NCI-H2196 treated with DMSO at 0.1 percent for 48 hours (cell line): ENCODE data around the gene RBM18.

Experiments used
- DNase-seq: peaks from one replicate; lab custom pipeline; 2025; ENCODE audit not compliant: unreplicated experiment; lab: John Stamatoyannopoulos, UW

Gene RBM18

DNA sequence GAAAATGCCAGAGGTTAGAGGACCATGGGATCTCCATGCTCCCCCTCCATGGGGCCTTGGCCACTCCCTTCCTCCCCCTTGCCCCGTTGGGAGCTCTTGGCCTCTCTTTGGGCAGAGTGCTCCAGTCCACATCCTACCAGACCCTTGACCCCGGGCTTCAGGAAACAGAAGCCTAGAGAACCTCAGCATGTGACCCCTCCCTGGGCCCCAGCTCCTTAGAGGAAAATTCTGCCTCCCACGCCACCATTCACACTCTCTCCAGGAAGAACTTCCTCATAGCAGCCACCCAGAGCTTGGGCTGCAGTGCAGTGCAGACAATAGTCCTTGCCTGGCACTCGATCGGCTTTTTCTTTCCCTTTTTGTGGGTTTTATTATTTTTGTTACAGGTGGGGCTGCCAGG, 41.8 kb downstream of the RBM18 start:
- no peak for DNase-seq

DNA sequence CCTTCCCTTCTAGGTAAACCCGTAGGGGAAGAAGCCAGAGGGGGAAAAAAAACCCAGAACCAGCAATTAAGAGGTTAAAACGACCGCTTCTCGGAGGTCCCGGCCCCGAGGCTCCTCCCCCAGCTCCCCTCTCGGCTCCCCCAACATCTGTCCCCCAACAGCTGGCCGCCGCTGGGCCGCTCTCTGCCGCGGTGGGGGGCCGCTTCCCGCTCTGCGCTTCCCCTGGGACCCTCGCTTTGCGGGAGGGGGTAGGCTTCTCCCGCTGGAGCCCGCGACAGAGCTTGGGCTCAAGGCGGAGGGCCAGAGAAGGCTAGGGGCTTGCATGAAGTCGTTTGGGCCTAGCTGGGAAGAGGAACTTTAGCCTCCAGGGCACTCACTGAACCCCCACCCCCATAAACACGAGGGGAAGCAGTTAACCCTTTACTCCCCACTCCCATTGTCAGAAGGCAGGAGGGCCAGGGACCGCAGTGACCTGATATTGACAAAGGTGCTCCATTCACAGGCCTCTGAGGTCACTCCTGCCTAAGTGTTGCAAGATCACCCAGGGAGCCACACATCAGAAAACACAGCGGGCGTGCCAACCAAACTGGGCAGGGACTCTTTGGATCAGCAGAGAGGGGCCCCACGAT, 43.3 kb downstream of the RBM18 start:
- DNase-seq: no peak

GRCh38 chr9:122220673-122221182, 43.9 kb downstream of the RBM18 start:
- DNase-seq: no peak

DNA sequence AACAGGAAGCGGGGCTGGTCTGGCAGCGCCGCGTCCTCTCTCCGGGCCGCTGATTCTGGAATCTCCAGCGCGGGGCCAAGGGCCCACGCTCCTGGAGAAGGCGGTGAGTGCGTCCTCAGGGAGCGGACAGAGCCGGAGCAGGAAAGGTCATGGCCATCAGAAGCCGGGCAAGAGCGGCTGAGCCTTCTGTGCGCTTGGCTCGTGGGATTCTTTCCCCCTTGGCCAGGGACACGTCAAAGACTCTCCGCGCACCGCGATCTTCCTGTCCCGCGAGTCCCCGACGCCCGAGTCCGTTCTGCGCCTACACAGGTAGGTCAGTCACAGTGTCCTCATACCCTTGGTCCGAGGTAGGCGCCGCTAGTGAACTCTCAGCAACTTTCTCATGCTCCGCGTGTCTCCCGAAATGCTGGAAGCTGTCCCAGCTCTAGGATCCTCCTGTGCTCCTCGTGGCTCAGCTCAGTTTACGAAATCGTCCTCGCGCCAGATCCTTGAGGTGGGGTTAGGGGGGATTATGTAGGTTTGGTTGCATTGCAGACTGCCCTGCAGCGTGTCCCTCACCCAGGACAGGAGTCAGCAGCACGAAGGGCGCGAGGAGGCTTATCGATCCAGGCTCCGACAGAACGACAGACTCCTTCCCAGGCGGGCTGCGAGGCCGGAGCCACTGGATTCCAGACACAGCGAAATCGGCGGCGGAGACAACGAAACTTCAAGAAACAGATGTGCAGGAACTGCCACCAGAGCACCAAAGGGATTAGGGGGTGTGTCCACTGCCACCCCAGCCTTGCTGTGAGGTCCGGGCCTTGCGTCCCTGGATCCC, 44.6 kb downstream of the RBM18 start:
- DNase-seq: no peak

DNA sequence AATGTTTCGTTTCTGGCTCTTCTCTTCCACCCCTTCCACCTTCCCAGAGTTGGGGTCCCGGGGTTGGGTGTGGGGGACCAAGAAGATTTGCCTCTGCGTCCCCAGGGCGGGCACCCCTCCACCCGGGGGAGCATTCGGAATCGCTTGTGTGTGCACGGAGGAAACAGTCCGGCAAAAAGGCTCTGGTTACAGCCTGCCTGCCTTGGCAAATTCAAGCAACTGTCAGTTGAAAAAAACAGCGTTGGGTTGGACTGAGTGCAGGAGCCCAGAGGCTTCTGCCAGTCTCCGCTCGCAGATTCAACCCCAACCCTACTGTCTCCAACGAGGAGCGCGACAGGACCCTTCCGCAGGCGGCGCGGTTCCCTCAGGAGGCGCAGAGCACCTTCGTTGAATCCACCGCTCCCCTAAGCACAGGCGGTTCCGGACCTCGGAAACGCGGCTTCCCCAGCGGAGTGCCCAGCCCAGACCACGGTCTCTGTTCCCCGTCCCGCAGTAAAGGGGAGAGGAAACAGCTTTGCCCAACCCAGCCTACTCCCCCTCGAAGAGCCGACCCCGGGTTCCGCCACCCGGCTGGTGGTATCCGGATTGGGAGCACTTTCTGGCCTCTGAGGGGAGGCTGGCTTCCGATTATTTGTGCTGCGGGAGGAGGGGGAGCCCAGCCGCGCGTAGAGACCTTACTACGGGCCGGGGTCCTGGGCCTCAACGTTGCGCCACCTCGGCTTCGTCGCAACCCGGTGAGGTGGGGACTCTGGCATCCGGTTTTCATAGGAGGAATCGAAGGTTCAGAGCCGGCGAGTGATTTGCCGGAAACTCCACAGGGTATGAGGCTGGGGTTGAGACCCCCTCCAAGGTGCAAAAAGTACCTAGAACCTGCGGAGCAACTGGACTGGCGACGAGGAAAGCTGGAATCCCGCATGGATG, 45.4 kb downstream of the RBM18 start:
- DNase-seq: no peak

DNA sequence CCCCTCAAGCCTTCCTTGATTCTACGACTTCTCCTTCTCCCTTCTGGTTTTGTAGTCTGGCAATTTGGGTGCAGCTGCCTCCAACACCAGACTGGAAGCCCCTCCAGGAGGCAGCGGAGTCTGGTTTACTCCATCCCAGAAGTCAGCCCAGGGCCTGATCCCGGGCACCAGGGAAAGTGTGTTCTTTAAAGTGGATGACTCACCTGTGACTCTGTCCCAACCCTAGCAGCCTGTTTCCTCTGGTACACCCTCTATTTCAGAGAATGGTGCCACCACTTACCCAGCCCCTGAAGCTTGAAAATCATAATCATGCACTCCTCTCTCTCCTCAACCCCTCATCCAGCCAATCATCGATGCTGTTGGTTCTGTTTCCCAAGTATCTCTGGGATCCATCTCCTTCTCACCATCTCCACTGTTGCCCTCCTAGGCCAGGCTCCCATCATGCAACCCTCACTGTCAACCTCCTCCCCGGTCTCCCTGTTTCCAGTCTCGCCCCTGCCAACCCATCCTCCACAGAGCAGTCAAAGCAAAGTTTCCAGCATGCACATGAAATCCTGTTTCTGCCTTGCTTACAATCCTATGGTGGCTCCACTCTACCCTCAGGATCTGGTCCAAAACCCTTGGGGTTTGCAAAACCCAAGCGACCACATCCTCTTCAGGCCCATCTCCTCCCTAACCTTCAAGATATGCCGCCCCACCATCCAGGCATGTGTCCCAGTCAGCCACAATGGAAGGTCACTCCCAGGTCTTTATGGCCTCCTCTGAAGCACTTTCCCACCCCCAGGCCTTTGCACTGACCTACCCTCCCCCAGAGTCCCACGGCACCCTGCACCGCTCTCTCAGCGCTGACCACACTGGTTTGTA, 46.3 kb downstream of the RBM18 start:
- DNase-seq: no peak

DNA sequence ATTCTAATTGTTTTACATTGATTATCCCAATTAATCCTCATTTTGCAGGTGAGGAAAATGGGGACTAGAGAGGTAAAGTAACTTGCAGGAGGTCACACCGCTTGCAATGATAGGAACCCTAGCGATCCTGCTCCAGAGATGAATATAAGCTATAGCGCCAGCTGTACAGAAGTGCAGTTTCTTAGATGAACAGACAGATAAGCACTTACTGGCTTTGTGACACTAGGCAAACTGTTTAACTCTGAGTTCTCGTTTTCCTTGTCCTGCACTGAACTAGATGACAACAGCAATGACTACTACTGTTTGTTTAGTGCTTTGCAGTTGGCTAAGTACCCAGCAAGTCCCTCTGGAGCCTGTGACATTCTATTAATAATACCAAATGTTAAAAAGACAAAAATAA, 47.0 kb downstream of the RBM18 start:
- no peak for DNase-seq

- DNase-seq: no peak
These were observed 47.7 kb downstream of the RBM18 start for GRCh38 chr9:122216798-122217418.

GRCh38 chr9:122216138-122216797, 48.4 kb downstream of the RBM18 start:
- DNase-seq: no peak

DNA sequence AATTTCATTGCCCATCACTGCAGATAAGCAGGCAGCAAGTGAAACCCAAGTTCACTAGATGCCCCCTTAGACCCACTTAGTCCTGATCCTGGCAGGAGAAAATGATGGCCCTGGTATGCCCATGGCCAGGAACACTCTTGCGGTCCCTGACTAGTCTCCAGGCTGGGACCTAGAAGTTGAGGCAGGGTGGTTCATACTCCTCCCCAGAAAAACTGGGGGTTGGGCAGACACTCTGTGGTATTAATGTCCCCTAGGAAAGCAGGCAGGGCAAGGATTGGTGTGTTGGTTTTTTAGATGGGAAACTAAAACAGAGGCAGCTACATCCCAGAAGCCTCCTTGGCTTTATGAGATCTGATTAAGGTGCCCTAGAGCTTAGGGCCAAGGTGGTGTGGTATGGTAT, 49.0 kb downstream of the RBM18 start:
- DNase-seq: no peak

GRCh38 chr9:122214507-122214906, 50.1 kb downstream of the RBM18 start:
- DNase-seq: no peak

DNA sequence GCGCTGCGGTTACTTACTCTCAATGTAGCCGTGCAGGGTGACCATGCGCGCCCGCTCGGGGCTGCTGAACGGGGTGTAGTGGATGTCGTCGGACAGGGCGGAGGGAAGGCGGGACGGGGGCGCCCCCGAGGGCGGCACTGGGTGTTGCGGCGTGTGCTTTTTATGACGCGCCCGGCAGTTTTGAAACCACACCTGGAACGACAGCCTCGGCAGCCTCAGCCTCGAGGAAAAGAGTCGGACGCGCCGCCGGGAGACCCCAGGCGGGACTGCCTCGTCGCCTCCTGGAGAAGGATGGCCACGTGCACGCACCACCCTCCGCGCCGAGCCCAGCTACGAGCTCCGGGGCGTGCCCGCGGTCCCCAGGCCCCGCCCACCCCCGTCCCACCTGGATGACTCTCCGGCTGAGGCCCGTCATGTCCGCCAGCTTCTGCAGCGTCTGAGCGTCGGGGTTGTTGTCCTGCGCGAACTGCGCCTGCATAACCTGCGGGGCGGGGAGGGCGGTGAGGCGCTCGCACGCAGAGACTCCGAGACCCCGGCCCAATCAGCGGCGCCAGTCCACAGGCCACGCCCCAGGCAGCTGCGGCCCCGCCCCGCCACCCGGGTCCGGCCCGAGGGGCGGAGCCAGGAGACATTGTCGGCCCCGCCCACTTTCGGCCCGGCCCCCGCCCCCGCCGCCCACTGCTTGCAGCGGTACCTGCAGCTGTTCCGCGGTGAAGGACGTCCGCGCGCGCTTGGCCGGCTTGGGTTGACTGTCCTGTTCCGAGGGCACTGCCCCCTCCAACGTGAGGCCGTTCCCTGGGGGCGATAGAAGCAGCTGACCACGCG, 50.8 kb downstream of the RBM18 start:
- DNase-seq: peak; percentile 96

DNA sequence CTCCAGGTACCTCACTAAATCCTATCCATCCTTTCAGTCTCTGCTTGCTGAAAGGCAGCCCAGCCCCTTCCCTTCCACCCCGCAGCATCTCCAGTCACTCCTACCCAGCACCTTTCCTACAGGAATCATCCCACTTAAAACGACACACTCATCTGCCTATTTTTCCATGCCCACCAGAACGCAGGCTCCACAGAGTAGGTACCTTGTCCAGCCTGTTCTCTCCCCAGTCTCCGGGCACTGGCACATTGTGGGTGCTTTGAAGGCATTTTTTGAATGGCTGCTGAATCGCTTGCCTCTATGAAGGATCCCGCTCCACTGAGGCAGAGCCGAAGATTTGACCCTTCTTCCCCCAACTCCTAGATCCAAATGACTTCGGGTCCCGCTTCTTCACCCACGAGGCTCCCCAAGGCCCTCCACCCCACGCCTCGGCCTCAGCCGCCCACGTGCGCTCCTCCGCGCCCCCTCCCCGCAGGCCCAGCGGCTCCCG, 51.5 kb downstream of the RBM18 start:
- no peak for DNase-seq

GRCh38 chr9:122212473-122213004, 52.1 kb downstream of the RBM18 start:
- DNase-seq: no peak

- DNase-seq: no peak
These were observed 55.2 kb downstream of the RBM18 start for GRCh38 chr9:122209451-122209850.

DNA sequence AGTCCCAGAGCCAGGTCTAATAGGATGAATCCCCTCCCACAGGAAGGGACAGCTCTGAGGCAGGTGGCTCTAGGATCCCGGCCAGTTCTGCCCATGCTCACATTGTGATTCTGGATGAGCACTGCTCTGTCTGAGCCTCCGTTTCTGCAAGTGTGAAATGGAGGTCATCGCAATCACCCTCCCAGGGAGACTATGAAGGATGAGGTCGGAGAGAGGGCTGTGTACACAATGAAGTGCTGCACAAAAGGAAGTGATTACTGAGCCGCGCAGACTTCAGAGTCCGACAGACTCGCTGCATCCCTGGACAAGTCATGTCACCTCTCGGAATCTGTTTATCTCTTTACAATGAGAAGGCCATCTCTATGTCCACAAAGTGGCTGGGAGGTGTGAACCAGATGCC, 57.5 kb downstream of the RBM18 start:
- no peak for DNase-seq

DNA sequence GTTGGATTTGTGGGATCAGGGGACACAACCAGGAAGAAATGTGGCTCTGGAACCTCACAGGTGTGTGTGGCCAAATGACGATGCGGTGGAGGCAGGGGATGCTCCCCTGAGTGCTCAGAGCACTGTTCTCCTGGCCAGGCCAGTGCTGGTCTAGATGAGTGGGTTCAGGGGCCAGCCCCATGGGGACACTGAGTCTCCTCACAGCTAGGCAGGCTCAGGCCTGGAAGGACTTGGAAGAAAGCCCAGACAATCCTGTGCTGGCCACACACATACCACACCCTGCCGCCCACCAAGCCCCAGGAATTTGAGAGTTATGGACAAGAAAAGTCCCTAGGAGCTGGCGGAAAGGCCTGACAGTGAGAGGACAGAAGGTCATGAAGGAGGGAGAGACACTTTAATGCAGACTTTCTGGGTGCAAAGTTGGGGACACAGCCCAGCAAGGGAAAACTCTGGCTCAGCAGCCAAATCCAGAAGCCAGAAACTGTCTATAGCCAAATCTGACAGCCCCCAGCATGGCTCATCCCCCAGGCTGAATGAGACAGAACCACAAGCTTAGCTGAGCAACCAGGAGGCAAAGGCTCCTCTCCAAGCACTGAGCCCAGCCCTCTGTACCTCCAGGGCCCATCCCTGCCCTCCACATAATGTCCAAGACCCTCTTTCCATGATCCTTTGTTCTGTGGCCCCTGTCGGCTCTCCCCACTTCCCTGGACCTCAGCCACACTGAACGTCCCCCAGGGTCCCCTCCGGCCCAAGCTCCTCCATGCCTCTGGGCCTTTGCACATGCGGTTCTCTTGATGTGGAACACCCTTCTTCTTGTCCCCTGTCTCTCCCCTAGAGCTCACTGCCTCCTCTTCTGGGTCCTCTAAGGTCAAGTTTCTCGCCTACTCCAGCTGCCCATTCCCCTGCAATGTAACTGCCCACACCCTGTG, 58.3 kb downstream of the RBM18 start:
- no peak for DNase-seq
